ENCODE data around the gene MAST4.

The MAST4 gene

DNA sequence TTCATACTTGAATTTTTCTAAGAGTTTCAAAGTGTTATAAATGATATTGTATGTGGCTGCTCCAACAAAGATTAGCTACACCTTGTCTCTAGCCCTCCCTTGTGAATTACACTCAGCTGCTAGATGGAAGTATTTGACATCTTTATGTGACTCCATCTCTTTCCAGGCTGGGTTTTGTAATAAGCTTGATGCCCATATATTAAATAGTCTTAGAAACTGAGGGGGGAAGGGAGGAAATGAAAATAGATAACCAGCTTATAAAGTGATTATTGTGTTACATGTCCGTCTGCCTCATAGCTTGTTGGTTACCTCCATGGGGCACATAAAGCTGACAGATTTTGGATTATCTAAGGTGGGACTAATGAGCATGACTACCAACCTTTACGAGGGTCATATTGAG lies 537.0 kb downstream of the MAST4 start:
- DNase-seq (ENCODE audit: low read depth) = no peak

DNA sequence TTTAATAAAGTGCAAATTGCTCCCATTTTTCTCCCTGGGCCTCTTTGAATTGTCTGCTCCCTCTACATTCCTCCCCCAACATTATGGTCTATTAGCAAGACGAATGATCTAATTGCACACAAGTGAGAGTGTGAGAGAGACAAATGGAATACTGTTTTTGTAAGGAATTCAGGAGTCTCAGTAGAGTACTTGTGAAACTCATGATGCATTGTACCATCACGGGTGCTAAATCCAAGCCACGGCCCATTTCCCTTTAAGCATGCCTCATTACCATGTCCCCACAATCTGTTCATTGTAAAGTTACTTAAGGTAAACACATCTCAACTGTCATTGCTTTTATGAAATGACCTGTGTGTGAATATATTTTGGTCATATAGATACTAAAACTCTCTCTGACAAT lies 537.6 kb downstream of the MAST4 start:
- DNase-seq (ENCODE audit: low read depth) = no peak

DNA sequence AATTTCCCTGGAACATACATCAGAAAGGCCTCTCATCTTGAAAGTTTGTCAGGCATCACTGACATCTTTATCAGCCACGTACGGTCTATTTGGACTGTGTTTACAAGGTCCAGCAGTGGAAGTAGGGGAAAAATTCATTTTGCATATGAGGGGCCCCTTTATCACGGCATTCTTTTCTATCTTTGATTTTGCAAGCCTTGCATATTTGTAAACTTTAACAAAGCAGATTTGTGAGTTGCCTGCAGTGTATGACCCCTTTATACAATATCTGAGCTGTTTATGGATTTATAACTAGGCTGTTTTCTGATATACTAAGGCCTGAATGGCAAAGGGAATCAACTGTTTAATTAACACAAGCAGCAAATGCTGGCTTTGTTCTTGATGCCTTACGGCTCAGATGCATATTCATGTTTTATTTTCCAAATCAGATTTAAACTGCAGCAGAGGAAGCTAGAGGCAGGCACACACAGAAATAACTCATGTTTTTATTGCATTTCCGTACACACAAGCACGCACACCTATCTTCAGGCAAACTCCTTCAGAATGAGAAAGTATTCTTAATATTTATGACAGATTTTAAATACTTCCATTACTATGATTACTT lies 539.3 kb downstream of the MAST4 start:
- DNase-seq (ENCODE audit: low read depth) = no peak

DNA sequence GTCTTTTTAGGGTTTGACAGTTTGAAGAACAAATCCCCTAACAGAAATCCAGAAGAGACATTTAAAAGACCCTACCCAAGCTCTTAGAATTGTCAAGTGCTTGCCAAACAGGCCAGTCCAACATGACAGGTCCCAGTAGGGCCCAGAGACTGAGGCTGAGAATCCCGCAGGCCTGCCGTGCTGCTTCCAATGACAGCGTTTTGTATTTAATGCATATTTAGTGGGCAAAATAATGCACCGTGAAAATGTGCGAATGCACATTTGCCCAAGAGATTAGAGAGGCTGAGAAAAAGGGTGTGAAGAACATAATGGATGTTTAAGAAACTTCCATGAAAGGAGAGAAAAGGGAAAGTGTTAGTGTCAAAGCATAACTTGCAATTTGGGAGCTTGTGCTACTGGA lies 542.8 kb downstream of the MAST4 start:
- no peak for DNase-seq (ENCODE audit: low read depth)

DNA sequence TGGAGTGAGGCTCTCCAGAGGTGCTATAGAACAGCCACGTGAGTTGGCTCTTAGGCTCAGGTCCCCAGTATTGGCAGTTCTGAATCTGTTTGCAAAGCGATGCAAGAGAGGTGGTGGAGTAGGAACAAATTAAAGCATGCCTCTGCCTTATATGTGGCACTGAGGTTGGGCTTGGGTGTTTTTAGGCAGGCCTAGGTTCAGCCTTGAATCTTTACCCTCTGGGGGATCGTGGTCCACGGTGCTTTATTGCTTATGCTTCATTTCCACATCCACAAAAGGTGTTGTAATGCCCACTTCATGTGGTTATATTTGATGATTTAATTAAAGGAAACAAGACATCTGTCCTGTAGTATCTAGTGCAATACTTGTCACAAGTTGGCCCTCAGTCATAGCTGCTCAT lies 544.2 kb downstream of the MAST4 start:
- DNase-seq (ENCODE audit: low read depth) = no peak

DNA sequence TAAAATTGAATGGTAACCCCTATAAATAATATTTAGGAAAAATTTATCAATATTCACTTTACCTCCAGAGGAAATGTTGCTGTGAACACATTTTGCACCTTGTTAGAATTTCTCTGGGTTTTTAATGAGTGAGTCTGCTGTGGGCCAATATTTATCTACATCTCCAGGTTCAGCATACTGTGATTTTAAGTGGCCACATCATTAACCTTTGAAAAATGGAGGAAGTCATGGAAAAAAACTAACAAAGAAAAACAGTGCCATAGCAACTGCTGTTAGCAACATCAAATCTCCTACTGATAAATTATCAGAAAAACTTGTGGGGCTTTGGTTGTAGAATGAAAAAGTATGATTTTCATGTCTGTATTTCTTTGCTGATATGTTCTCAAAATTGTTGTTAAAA lies 545.5 kb downstream of the MAST4 start:
- no peak for DNase-seq (ENCODE audit: low read depth)

DNA sequence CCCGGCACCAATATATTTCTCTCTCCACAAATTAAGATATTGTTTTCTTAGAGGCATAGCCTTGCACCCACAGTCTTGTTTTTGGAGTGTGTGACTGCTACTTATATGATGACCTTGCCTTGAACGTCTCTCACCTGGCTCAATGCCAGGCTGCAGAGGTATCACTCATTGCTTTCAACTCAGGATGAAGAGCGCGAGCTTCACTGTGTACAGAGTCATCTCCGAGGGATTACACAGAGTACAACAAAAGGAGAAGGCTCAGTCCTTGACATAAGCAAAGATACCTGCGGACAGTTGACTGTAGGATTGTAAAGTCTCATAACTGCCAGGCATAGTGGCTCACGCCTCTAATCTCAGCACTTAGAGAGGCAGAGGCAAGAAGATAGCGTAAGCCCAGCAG lies 546.6 kb downstream of the MAST4 start:
- no peak for DNase-seq (ENCODE audit: low read depth)

DNA sequence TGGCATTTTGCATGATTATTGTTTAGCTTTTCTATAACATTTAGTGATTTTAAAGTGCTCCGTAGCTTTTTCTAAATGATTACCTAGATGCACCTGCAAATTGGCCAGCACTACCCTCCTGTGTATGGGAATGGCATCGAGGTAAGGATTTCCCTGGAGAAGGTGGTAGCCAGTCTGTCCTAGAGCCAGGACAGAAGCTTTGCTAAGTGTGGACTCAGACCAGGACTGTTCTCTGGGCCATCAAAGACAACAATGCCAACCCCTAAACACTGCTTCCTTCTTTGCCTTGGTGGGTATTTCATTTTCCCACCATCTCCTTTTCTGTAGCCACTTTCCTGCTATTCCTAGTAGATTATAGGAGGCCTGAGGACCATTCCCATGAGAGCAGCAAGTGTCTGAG lies 547.4 kb downstream of the MAST4 start:
- DNase-seq (ENCODE audit: low read depth) = no peak

DNA sequence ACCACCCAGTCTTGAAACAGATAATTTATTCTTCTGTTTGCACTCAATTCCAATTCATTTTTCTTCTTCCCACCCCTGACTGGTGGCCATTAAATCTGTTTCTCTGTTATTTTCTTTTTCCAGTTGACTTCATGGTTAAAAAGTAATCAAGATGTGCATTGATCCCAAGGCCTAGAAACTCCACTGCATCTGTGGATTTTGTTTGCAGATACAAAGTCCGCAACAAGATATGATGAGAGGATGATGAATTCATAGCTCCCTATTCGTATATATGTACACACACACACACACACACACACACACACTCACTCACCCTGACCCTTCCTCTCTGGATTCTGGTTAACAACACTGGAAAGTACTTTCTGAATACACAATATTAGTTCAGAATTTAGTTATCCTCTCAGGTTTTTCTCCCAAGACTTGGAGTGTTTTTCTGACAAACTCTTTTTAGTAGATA lies 548.0 kb downstream of the MAST4 start:
- no peak for DNase-seq (ENCODE audit: low read depth)

DNA sequence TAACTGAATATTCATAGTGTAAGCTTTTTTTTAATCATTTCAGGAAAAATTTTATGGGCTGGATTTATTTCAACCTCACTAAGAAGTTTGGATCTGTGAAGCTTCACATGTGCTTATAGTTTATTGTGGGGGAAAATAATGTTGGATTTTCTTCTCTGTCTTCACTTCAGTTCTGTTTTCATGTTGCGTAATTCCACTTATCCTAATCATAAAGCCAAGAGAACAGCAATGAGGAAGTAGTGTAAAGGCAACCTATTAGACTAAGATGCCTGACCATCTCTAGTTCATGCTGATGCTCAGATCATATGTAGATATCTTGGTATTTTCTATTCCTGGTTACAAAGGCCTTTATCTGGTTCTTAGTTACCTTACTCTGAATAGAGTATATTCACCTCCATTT lies 550.4 kb downstream of the MAST4 start:
- DNase-seq (ENCODE audit: low read depth) = no peak

DNA sequence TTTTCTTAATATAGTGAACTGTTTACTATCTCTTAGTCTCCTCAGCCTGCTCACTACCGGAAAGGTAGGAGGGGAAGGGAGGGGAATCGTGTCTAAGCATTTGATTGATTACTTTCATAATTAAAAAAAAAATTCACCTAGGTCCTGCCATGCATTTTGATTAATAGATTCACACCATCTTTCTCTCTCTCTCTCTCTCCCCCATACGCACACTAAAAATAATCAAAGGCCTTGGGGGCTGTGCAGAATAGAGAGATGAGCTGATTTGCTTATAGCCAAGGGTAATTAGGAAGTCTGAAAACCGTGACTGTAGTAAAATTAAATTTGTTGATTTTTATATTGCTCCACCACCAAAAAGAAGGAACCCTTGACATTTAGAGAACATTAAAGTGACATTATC lies 550.8 kb downstream of the MAST4 start:
- no peak for DNase-seq (ENCODE audit: low read depth)

DNA sequence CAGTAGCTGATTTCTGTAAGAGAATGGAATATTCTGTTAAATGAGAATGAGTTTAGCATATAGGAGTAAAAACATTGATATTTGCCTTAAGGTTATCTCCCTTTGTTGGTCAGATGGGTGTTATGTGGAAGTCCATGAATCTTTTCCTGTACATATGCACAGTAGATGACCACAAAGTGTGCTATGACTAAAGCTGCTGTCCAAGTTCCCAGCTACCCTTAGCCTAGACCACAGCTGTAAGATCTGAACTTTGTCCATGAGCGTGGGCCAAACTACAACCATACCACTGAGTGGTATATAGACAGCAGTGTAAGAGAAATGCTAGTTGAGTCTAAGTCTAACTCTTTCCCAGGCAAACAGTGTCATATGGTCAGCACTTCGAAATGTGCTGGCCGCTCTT lies 551.6 kb downstream of the MAST4 start:
- no peak for DNase-seq (ENCODE audit: low read depth)

DNA sequence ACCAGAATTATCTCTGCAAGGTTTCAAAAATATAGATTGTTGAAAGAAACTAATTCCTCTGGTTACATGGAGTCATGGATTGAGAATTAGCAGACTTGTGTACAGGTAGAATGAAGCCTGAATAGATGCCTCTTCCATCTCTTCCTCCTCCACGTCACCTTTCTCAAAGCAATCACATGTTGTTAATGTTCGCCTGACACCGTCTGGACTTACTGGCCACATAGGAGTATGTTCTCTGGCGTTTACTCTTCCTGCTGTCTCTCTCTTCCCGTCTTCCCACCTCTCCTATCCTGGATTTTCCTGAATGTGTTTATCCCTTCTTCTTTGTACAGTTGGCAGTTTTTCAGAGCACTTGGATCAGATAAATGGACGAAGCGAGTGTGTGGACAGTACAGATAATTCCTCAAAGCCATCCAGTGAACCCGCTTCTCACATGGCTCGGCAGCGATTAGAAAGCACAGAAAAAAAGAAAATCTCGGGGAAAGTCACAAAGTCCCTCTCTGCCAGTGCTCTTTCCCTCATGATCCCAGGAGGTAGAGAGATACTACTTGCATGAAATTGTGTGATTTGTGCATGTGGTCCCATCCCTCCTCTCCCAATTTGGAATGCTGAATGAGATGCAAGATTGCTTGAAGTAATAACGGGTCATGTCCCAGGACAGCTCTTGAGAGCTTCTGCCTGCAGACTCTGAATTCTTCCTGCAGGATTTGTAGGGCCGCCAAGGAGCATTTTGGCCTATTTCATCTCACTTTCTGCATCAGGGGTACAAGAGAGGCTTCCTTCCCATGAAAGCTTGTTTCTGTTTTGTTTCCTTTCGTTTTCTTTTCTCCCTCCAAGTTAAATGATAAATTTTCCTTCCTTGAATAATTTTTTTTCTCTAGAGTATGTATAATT lies 553.1 kb downstream of the MAST4 start:
- DNase-seq (ENCODE audit: low read depth) = no peak

DNA sequence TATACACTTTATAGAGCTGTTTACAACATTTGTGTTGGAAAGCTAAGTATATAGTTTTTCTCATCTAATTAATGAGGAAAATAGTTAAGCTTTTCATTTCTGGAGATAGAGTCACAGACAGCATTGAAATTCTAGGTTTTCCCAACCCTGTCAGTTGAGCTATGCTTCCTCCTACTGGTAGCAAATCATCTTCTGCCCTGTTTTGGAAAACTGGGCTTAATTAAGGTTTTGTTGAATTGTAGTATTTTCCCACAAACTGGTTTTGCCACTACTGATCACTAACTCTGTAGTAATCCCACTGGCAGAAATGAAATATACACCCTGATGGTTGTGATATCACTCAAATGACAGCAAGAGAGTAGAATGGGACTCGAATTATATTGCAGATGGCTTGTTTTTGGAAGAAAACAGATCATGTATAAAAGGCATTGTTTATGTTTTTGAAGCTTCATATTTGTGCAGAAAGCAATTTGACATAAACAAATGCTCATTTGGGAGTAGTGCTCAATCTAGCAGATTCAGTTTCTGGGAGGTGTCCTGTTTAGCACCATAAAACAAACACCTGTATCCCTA lies 553.8 kb downstream of the MAST4 start:
- no peak for DNase-seq (ENCODE audit: low read depth)

DNA sequence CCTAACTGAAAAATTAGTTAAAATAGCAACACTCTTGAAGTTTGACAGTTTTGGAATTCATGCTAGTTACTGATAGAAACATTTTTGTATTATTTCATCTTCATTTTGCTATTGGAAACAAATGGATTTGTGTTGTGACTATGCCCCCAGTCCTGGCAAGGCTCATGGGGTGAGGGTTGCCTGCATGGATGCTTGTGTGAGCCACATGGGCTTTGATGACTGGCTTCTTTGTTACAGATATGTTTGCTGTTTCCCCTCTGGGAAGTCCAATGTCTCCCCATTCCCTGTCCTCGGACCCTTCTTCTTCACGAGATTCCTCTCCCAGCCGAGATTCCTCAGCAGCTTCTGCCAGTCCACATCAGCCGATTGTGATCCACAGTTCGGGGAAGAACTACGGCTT lies 556.2 kb downstream of the MAST4 start:
- no peak for DNase-seq (ENCODE audit: low read depth)

DNA sequence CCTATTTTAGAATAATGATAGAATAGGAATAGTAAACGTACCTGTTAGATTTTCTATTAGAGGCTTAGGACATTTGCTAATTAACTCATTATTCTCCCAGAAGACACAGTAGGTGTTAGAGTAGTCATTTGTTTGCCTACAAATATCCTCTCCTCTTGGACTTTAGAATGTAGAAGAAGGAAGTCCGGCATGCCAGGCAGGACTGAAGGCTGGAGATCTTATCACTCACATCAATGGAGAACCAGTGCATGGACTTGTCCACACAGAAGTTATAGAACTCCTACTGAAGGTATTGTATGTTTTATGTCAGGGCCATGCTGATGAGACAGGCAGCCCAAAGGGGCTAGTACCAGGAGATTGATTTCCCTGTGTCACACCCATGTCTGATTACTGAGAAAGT lies 557.1 kb downstream of the MAST4 start:
- DNase-seq (ENCODE audit: low read depth) = no peak

DNA sequence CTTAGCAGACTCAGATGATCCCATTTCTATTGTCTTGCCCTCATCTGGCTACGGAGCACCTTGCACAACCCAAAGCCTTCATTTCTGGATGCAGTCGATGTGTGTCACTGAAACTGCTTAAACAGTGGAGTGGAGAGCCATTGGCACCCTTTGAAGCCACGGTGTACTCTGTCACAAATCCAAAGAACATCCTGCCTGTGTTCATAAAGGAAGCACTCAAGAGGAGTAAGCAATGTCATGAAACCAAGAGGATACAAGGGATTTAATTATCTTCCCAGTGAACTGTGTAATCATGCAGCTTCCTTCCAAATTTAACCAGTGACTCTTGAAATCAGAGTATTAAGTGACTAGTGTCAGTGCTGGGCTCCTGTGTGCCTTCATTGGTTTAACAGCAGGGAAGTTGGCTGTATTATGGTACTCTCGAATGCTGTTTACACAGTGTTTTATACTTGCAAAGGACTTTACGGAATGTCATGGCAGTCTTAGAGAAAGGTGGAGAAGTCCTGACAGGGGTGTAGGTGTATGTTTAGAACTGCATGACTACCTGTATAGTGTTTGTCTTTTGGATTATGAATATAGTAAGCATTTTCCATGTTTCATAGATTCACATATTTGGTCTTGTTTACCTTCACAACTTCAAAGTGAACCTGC lies 558.5 kb downstream of the MAST4 start:
- no peak for DNase-seq (ENCODE audit: low read depth)

DNA sequence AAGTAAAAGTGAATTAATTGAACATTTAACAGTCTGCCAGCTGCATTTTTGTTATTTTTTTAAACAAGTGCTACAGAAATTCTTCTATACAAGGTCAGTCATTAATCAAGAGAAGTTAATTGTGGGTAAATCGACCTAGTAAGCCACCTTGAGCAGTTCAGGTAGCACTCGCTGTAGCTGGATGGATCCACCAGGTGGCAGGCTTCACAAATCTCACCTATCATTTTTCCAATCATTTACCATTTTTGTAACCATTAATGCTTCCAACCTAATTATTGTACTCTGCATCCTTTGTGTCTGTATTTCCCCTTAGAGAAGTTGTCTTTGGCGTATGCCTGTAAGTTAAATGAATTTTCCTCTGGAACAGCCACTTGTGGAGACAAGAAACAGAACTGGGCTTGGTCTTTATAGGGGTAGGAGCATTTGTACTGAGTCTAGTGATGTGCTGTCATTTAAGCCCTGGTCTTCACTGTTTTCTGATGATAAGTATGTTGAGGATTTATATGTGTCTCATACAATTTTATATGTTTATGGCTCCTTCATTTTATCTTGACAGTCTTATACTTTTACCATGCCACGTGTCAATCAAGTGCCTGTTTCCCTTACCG lies 560.9 kb downstream of the MAST4 start:
- no peak for DNase-seq (ENCODE audit: low read depth)

DNA sequence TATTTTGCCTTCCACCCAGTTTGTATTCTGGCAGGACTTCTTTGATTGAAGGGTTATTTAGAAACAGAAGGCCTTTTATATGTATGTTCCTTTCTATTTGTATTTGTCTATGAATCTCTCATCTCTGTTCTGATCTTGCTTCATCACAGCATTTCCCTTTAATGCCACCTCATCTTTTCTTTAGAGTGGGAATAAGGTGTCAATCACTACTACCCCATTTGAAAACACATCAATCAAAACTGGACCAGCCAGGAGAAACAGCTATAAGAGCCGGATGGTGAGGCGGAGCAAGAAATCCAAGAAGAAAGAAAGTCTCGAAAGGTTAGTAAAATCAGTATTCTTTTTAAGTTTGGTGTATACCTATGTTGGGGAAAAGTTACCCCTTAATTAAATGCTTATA lies 564.1 kb downstream of the MAST4 start:
- DNase-seq (ENCODE audit: low read depth) = no peak

DNA sequence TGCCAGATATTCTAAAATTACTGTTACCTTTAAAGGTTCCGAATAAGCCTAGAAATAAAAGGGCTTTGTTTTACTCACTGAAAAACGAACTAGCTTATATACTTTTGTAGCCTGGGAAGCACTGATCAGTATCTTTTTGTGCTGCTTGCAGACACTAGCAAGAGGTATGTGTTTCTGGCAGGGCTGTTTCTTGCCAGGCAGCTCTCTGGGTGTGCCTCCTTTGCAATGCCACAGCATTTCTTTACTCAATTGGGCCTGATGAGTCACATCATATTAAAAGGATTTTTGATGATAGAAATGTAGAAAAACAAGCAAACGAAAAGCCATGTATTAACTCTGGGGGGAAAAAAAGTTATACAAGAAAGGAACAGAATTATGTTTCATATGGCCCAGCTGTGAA lies 564.8 kb downstream of the MAST4 start:
- no peak for DNase-seq (ENCODE audit: low read depth)

DNA sequence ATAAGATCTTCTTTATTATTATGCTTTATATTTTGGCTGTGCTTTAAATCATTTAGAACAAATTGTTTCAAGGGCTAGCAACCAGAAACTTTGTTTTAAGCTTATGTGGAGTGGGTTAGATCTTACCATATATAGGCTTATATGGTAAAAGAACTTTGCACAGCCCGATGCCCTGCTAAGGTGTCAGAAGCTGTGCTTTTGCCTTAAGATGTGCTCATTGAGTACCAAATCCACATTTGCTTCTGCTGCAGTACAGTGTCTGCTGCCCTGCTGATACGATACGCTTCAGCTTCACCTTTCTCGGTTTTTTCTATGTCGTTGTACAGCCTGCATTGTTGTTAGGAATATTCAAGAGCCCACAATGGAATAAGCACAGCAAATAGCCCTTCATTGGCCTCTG lies 565.6 kb downstream of the MAST4 start:
- no peak for DNase-seq (ENCODE audit: low read depth)

DNA sequence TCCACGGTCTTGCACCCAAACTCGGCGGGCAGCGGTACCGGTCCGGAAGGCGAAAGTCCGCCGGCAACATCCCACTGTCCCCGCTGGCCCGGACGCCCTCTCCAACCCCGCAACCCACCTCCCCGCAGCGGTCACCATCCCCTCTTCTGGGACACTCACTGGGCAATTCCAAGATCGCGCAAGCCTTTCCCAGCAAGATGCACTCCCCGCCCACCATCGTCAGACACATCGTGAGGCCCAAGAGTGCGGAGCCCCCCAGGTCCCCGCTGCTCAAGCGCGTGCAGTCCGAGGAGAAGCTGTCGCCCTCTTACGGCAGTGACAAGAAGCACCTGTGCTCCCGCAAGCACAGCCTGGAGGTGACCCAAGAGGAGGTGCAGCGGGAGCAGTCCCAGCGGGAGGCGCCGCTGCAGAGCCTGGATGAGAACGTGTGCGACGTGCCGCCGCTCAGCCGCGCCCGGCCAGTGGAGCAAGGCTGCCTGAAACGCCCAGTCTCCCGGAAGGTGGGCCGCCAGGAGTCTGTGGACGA lies 567.1 kb downstream of the MAST4 start:
- no peak for DNase-seq (ENCODE audit: low read depth)

Measured in activated T-cell treated with anti-CD3 and anti-CD28 coated beads for 48 hours (primary cell).